ENCODE data around the gene MAP3K4.

Gene MAP3K4

DNA sequence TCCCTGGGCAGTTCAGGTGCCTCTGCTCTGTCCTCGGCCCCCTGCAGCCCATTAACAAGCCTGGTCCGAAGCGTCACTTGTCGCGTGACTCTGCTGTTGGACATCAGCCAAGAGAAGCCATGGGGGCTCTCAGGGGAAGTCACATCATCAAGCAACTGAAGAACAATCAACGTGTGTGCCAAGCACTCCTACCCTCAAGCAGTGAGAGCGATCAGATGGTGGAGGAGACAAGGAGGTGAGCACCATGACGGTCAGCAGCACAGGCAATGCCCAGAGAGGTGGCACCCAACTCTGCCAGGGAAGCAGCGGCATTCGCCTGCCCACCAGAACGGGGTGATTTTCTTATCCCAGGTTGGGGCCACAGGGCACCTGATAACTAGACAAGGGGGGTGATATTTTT, 149.6 kb downstream of the MAP3K4 start:
- TF ChIP-seq ZFX (IDR thresholded peaks at IDR 0.05) (no peak), CTCF (conservative IDR thresholded peaks at IDR 0.05) (no peak)
- H3K27ac ChIP-seq, result no peak overlapping the region

DNA sequence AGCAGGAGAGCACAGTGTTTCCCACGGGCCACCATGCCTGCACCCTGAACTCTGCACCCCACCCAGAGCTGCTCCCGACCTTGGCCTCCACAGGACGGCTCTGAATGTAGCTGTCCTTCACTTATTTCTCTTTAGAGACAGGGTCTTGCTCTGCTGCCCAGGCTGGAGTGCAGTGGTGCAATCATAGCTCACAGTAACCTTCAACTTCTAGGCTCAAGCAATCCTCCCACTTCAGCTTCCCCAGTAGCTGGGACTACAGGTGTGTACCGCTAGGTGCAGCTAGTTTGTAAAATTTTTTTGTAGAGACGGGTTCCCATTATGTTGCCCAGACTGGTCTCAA, 151.4 kb downstream of the MAP3K4 start:
- TF ChIP-seq ZFX (IDR thresholded peaks at IDR 0.05), result no peak
- TF ChIP-seq CTCF (conservative IDR thresholded peaks at IDR 0.05), result no peak
- H3K27ac ChIP-seq, result no peak overlapping the region

DNA sequence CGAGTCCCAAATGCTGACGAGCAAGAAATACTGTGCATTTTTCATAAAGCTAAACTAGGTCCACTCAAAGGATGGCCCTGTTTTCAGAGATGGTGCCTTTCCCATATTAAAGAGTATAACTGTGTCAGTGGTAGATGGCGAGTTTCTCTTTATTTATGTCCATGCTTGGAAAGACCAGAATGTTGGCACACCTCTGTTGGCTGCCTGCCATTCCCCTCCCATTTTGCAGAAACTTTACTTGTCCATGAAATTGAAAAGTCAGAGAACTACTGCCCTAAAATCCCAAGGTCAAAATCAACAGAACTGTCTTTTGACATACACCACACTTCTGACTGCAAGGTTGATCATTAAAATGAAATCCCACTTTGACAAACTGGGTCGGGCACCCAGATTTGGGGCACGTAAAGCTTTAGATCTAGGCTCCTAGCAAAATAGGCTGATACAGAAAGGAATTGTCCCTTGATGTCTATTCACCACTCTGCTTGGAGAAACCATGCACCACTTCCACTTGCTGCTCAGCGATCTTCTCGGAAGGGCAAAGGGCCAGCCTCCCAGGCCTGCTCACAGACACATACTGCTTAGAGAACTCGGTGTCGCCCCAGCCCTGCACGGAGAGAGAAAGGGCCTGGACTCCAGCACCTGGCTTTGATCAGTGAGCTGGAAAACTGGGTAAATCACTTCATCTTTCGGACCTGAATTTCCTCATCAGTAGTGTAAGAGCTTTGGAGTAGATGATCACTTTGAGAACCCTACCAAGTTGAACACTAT, 152.3 kb downstream of the MAP3K4 start:
- no peak overlapping the region for H3K27ac ChIP-seq
- TF ChIP-seq ZFX (IDR thresholded peaks at IDR 0.05), result no peak
- TF ChIP-seq CTCF (conservative IDR thresholded peaks at IDR 0.05), result no peak

DNA sequence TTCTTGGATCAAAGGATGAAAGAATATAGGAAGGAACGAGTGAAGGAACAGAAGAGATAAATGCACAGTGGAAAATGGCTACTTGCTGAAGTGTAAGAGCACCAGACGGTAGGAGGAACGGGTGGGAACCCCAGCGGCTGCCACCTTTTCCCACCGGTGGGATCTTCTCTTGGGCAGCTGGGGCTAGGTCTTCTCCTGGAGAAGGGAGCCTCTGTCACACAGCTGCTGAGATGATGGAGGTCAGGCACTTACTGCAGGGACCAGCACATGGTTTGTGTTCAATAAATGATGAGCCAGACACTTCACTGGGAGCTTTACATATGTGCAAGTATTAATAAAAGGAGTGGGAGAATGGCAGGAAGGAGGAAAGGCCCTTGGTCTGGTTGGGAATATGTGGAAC, 158.6 kb downstream of the MAP3K4 start:
- TF ChIP-seq ZFX (IDR thresholded peaks at IDR 0.05) (no peak), CTCF (conservative IDR thresholded peaks at IDR 0.05) (no peak)
- no peak overlapping the region for H3K27ac ChIP-seq

DNA sequence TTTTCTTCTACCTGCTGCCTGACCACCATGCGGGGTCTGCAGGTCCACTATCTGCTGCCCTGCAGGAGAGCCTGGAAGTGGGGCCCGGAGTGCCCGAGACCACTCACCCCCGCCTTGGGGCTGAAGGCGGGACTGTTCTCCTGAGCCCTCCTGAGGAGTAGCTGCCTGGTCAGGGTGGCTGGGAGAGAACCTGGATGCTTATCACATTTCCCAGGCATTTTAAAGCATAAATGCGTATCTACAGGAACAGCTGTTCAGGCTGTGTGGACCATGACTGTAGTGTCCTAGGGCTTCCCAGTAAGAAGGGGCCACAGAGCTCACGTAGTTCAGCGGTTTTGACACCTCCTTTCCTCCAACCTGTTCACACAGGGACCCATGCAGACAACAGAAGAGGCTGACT, 159.0 kb downstream of the MAP3K4 start:
- no peak for TF ChIP-seq CTCF (conservative IDR thresholded peaks at IDR 0.05)
- no peak for TF ChIP-seq ZFX (IDR thresholded peaks at IDR 0.05)
- no peak overlapping the region for H3K27ac ChIP-seq

DNA sequence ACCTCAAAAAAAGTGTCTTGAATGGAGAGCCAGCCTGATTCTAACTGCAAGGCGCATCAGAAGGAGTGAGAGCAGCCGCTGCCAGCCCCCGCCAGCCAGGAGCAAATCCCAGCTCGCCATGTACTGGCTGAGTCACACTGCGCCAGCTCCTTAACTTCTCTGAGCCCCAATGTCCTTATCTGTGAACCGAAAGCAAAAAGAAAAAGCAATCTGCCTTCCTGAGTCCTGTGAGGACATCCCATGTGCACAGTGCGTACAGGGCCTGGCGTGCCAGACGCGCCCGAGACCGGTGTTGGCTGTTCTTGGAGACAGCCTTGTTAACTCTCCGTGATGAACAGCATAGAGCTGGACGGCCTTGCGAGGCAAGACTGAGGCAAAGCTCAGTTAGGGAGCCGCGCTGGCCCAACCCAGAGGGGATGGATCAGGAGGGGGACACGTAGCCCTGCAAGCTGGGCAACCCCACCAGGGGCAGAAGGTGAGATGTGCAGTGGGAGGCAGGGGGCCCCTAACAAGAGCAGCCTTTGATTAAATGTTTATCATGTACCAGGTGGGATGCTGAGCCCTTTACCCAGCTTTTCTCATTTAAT, 159.6 kb downstream of the MAP3K4 start:
- no peak for TF ChIP-seq CTCF (conservative IDR thresholded peaks at IDR 0.05)
- no peak for TF ChIP-seq ZFX (IDR thresholded peaks at IDR 0.05)
- H3K27ac ChIP-seq, result no peak overlapping the region

GRCh38 chr6:161151660-161152526, 160.3 kb downstream of the MAP3K4 start:
- TF ChIP-seq CTCF (conservative IDR thresholded peaks at IDR 0.05) (no peak), ZFX (IDR thresholded peaks at IDR 0.05) (no peak)
- H3K27ac ChIP-seq, result no peak overlapping the region
